Activated CD8-positive, alpha-beta memory T cell treated with anti-CD3 and anti-CD28 coated beads, Interleukin-2, amount 50 U/mL, for 24 hours (primary cell): ENCODE data around the gene EPN1.

Experiments
- DNase-seq: peaks from one replicate; pipeline ENCODE4 v3.0.0-alpha.2; 2020; ENCODE audit errors: extremely low read depth

EPN1 gene

DNA sequence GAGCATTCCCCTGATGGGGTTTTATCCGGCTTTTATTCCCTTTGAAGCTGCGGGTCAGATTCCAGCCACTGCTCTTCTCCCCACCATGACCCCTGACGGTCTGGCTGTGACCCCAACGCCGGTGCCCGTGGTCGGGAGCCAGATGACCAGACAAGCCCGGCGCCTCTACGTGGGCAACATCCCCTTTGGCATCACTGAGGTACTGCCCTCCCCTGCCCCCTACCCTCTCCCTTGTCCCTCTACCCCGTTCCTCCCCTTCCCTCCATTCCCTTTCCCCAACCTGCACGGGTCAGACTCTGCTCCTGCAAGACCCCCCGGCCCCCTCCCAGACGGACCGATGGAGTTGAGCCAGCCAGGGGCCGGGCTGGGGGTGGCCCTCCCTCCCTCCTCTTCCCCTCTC lies 14.0 kb upstream of the EPN1 start:
- no peak for DNase-seq

DNA sequence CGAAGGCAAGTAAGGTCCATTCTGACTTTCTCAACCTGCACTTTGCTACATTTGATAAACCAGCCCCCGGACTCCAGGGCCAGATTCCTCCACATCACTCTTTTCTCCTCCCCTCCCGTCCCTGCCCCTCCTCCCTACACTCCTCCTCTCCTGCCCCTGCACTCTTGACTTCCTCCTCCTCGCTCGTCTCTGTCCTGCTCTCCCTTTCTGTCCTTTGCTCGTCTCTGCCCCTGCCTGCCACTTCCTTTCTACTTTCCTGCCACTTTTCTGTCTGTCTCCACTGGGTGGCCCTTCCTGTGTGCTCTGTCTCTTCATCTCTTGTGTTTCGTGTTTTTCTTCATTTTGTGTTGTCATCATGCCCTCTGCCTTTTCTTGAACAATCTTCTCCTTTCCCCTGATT lies 13.2 kb upstream of the EPN1 start:
- no peak for DNase-seq

DNA sequence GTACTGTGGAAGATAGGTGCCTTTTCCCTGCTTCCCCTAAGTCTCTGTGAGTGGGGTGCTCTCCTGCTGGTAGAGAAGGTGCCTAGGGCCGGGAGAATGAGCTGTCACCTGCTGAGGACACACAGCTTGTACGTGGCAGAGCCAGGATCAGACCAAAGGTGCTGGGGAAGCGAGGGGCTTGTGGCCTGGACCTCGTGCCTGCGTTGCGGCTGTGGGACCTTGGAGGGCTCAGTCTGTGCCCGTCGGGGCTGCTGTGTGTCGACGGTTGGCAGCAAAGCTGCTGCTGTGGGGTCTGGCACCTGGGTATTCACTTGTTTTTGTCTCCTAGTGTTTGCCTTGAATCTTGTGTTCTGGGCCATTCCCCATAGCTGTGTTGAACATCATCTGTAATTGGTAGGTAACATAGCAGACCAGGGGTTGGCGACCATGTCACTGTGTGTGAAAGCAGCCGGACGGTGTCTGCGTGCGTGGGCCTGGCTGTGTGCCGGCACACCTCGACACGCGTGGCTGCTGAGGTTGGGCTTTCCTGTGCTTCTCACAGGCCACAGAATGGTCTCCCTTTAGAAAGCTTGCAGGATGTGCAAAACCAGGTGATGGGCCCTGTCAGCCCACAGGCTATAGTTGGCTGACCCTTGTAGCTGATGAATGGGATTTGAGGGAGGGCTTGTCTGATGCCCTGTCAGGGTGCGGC lies 11.0 kb upstream of the EPN1 start:
- no peak for DNase-seq

DNA sequence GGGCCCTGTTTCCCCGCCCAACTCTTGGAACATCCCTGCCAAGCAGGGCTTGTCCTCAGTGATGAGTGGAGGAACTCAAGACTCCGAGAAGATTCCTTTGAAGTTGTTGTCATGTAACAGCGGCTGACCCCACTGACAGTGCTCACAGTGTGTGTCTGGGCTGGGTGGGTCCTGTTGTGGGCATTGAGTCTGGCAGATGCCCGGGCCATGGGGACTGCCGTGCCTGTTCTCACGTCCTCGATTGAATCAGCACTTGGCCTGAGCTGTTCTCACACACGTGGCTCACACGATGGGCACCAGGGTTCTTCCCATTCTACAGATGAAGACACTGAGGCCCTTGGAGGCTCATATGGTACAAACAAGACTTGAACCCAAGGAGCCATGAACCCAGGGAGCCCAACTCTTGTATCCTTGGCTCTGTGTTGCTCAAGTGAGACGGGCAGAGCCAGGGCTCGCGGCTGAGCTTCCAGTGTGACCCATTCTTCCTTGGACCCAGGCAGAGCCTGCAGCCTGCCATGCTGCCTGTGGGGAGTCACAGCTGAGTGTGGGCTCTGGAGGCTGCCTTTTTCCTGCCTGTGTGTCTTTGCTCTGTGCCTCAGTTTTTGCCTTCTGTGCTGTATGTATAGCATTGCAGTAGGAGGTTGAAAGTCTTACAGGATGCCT lies 8.6 kb upstream of the EPN1 start:
- no peak for DNase-seq

DNA sequence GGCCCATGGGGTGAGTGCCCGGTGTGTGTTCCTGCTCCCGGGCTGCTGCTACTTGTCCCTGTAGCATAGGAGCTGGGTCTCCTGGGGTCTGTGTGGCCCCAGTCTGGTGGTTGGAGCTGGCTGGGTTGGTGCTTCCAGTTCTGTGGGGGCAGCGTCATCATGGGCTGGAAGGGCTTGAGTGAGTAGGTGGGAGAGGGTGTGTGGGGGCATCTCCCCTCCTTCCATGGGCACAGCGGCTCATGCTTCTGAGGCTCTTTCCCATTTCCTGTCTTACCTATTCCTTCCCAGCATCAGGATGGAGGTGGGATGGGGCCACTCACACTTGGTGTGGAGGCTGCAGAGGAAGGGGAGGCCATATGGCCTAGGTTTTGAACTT lies 8.0 kb upstream of the EPN1 start:
- no peak for DNase-seq

DNA sequence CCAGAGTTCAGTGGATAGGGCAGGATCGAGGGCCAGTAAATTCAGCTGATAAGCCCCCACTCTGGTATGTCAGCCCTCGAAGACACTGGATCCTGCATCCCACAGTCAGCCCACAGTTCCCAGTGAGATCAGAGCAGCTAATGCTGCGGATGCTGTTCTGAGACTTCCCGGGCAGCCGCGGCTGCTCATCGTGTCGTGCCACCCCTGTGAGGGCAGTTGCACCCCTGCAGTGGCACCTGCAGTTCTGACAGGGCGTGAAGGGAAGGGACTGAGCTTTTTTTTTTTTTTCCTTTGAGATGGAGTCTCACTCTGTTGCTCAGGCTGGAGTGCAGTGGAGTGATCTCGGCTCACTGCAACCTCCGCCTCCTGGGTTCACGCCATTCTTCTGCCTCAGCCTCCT lies 7.5 kb upstream of the EPN1 start:
- no peak for DNase-seq

DNA sequence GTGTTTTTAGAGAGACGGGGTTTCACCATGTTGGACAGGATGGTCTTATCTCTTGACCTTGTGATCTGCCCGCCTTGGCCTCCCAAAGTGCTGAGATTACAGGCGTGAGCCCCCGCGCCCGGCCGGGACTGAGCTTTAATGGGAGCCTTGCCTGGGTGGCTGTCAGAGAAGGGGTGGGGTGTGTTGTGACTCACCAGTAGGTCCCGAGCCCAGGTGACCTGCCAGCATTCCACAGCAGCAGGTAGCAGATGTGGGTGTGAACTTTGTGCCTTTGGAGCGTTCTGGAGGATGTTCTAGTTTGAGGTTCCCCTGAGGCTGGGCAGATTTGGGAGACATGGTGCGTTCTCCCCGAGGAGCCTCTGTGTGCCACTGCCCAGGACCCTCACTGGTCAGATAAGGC lies 7.1 kb upstream of the EPN1 start:
- no peak for DNase-seq

DNA sequence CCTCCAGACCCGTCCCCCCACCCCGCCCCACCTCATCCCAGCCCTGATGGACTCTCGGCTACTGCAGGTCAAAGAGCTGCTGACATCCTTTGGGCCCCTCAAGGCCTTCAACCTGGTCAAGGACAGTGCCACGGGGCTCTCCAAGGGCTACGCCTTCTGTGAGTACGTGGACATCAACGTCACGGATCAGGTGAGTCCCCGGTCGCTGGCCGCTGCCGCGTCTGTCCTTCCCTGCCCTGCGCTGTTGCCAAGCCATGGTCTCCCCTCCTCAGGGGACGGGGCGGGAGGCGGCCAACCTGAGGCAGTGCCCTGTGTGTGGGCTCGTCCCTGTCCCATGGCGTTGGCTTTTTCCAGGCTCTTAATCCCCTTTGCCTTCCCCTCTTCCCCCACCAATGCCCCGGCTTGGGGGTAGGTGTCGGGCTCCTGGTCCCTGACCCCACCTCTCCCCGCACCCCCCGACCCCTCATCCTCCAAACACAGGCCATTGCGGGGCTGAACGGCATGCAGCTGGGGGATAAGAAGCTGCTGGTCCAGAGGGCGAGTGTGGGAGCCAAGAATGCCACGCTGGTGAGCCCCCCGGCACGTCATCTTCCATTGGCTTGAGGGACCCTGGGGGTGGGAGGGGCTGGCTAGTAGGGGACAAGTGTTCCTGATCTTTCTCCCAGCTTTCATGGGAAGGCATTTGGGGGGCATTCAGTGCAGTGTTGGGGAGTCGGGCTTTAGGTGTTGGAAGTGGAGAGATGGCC lies 6.2 kb upstream of the EPN1 start:
- DNase-seq = no peak

DNA sequence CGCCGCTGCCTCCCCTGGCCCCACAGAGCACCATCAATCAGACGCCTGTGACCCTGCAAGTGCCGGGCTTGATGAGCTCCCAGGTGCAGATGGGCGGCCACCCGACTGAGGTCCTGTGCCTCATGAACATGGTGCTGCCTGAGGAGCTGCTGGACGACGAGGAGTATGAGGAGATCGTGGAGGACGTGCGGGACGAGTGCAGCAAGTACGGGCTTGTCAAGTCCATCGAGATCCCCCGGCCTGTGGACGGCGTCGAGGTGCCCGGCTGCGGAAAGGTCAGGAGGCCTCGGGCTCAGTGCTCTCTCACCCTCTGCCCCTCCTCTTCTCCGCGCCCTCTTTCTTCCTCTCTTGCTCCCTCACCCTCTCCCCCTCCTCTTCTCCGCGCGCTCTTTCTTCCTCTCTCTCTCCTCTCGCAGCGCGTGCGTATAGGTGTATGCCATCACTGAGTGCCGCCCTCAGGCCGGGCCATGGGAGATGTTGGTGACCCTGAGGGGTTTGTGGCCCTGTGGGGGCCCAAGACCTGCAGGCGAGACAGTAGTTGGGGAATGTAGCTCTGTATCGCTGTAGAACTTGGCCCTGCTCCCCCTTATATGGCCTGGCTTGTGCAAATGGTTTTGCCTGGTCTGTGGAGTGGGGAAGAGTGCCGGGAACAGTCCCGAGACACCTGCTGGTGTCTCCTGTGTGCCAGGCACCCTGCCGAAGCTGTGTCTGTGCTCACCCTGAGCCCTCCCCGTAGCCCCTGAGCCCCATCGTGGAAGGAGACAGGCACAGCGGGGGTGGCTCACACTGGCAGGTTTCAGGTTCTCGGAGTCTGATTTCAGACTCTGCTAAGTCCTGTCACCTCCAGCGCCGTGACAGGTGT lies 5.4 kb upstream of the EPN1 start:
- no peak for DNase-seq

DNA sequence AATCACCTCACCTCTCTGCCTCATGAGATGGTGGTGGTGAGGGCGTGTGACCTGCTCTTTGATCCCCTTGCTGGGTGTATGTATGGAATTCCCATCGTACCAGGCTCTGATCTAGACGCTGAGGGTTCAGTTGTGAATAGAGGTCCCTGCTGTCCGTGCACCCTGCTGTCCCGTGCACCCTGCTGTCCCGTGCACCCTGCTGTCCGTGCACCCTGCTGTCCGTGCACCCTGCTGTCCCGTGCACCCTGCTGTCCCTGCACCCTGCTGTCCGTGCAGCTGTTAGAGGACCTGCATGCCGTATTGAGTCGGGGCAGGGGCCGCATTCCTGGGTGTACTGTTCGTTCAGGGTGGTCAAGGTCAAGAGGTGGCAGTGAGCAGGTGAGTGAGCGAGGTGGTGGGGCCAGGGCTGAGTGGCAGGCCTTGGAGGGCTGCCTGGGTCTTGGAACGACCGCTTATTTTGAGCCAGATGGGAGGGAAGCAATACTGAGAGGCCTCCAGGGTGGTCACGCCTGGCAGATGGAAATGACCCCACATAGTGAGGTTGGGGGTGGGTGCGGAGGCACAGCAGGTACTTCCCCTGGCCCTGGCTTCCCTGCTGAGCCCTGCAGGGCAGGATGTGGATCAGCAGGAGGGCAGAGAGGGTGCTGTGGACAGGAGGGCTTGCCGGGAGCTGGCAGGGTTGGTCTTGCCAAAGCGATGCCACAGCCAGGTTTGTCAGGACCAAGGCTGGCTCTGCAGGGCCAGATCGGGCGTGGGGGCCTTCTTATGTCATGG lies 4.6 kb upstream of the EPN1 start:
- no peak for DNase-seq

DNA sequence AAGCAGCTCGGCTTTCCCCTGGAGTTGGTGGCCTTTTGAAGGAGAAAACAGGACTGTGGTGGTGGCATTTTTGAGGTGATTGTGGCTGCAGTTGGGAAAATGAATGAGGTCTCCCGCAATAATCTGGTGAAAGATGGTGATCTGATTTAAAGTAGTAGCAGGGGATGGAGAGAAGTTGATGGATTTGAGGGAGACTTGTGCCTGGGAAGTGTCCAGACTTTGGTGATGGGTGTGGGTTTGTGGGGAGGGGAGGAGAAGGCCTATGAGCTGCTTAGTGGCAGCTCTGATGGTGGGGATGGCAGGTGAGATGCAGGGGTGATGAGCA lies 4.0 kb upstream of the EPN1 start:
- DNase-seq = no peak

DNA sequence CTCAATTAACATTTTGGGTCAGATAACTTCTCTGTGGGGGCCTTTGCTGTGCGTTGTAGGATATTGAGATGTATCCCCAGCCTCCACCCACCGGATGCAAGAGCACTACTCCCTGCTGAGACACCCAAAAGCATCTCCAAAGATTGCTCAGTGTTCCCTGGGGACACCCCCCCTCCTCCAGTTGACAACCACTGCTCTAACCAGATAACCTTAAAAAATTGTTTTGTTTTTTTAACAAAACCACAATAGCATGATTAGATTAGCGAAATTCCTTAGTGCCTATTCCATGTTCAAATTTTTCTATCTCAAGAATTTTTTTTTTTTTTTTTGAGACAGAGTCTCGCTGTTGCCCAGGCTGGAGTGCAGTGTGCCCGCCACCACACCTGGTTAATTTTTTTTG lies 2.6 kb upstream of the EPN1 start:
- DNase-seq = no peak

DNA sequence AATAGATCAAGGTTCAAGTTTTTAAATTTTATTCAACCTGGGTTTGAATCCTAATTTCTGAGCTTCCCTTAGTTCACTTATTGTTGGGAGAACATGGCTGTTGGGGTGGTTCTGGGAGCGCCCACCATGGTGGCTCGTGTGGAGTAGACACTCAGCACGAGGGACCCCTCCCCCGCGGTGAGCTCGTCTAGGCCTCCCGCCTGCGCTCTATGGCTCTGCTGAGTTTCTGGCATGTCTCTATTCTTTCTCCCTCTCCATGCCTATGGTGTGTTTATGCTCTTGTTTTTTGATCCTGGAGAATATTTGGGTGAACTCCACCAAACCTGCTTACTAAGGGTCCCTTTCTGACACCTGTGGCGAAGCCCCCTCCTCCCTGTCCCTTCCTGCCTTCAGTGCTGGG lies 1.6 kb upstream of the EPN1 start:
- no peak for DNase-seq

DNA sequence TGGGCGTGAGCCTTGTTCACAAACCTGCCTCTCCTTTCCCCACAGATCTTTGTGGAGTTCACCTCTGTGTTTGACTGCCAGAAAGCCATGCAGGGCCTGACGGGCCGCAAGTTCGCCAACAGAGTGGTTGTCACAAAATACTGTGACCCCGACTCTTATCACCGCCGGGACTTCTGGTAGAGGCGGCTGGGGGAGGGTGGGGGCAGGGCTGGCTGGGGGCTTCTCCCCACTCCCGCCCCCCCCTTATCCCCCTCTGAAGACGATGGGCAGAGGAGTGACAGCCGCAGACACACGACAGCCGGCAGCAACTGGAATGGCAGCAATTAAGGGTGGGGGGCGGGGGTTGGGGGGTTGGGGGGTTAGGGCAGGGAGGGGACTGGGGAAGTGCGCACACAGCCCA lies 1.1 kb upstream of the EPN1 start:
- DNase-seq = no peak

DNA sequence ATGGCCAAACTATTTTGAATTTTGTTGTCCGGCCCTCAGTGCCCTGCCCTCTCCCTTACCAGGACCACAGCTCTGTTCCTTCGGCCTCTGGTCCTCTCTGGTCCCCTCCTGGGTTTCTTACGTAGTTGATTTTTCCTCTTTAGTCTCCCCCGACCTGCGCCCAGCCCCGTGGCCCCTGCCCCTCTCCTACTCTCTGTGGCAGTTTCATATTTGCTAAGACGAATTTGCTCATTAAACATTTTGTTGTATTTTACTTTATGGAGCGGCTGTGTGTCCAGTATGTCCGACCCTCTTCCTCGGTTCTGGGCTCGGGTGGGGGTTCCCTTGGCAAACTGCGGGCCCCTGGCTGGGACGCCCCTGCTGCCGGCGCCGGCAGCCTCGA lies 576 bp upstream of the EPN1 start:
- DNase-seq = no peak

DNA sequence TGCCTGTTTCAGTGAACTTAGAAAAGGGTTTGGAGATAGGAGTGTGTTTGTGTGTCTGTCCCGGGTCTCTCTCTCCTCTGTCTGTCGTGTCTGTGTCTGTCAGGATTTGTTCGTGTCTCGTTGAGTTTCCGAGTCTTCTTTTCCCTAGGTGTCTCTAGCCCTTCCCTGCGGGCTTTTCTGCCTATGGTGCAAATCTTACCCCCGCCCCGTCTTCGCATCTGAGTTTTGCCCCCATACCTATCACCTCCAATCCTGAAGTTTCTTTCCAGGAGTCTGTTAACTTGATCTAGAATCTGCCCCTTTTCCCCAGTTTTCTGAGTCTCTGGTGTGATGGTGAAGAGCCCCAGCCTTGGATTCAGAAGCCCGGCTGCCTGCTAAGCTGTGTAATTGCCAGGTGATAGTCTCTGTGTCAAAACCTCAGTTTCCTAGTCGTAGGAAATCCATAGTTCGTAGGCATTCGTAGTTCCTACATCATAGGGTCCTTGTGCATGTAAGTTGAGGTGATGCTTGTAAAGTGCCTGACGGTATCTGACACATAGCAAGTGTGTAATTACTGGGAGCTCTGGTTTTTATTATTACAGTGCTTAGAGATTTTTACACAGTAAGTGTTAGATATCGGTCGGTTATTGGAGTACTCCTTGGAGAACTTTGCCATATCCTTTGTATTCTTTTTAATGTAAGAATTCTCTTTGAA lies 782 bp downstream of the EPN1 start:
- DNase-seq = no peak

DNA sequence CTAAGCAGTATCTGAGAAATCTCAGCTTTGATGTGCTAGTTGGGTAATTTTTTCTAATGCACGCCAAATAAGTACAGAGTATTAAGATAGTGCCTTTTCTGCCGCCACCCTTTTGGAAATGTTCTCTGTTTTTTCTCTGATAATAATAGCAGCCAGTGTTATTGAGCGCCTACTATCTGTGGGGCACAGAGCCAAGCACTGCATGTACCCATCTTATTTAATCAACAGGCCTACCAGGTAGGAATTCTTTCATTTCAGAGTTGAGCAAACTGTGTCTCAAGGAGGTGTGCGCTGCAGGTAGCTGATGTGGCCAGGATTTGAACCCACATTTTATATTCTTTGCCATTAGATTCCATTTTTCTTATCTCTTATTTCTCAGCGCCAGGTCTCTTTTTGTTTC lies 1.4 kb downstream of the EPN1 start:
- no peak for DNase-seq

DNA sequence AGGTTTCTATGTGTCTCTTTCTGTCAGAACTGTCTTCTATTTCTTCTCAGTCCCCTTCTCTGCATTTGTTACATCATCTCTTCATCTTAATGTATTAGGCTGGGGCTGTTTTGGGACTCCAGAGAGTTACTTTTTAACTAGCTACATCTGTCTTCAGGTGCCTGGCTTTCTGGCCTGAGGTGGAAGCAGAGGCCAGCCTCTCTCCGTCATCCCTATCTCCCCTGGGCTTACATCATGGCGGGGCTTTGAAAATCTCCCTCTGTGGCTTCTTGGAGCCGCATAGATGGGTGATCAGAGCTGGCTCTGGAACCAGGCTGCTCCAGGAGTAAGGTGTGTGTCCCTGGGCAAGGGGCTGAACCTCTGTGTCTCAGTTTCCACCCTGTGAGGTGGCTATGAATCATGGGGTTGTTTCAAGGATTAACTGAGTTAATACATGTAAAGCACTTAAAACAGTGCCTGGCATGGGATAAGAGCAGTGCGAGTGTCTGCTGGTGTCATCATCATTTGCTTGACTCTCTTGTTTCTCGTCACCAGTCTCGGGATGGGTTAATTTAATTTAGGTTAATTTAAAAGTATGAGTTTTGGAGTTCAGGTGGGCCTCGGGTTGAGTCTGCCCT lies 2.0 kb downstream of the EPN1 start:
- no peak for DNase-seq

DNA sequence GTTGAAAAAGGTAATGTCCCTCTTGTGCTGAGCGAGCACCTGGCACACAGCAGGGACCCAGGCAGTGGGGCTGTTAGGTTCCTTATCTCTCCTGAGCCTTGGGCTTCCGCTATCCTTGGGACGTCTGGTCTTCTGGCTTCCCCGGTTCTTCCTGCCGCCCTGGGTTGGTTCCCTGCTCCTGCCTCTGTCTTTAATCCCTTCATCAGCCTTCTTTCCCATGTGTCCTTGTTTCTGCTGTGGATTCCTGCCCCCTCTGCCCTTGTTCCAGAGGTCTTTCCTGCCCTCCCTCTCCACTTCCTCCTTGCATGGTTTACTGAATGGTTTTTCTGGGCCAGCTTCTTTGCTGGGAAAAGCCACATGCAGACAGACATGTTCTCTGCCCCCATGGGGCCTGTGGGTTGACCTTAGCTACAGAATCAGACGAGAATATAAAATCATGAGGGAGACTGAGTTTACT lies 2.6 kb downstream of the EPN1 start:
- no peak for DNase-seq

DNA sequence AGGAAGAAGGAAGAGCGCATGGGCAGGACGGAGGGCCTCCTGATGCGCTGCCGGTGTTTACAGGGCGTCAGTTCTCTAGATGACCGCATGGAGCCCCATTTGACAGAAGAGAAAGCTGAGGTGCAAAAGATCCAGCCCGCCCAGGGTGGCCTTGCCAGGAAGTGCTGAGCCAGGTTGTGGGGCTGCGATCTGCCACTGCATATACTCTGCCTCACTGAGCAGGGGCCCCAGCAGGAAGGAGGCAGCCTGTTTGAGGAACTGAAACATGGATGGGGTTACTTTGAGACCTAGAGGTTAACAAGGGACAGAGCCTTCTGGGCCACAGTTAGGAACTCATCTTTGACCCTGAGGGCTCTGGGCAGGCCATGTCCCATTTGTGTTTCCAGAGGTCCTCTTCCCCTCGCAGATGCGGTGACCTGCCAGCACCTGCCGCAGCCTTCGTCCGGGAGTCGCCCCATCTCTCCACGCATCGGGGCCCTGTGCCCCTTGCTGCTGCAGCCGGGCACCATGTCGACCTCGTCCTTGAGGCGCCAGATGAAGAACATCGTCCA lies 3.2 kb downstream of the EPN1 start:
- DNase-seq = no peak
